Measurements from ENCODE around the gene ADCY3.
"Not testable (repeated sequence)": the region's sequence is repeated elsewhere in the genome, so short reads cannot be mapped to it uniquely, and the experiment has no call there.

Gene ADCY3

GRCh38 chr2:24815171-24815570, 104.9 kb downstream of the ADCY3 start:
- Mint-ChIP-seq H3K9me3 (no peaks in the 10 kb centered on the region), H3K4me3 (no peak overlapping the region), H3K27me3 (no peaks in the 10 kb centered on the region), H3K36me3 (peaks cover 34 to 52% of the 10 kb centered on the region in 2 donors), H3K27ac (no peak overlapping the region), H3K4me1 (no peaks in the 10 kb centered on the region)
- no peak for ATAC-seq (replicated peaks)
- DNase-seq = no peak

- no peak overlapping the region for H3K4me3 Mint-ChIP-seq
- H3K27me3 Mint-ChIP-seq = no peaks in the 10 kb centered on the region
- no peak overlapping the region for H3K27ac Mint-ChIP-seq
- no peak for ATAC-seq (replicated peaks)
- no peaks in the 10 kb centered on the region for H3K4me1 Mint-ChIP-seq
- peaks cover 29 to 47% of the 10 kb centered on the region in 2 donors for H3K36me3 Mint-ChIP-seq
- no peak for DNase-seq
- no peaks in the 10 kb centered on the region for H3K9me3 Mint-ChIP-seq
Measured at GRCh38 chr2:24814516-24814915, 105.5 kb downstream of the ADCY3 start.

GRCh38 chr2:24813691-24814137, 106.3 kb downstream of the ADCY3 start:
- no peak overlapping the region for H3K27ac Mint-ChIP-seq
- ATAC-seq (replicated peaks) (no peak), DNase-seq (no peak)
- no peaks in the 10 kb centered on the region for H3K9me3 Mint-ChIP-seq
- H3K27me3 Mint-ChIP-seq = no peaks in the 10 kb centered on the region
- no peaks in the 10 kb centered on the region for H3K4me1 Mint-ChIP-seq
- H3K36me3 Mint-ChIP-seq = peaks cover 27 to 47% of the 10 kb centered on the region in 2 donors
- H3K4me3 Mint-ChIP-seq = no peak overlapping the region

- peaks cover 3 to 4% of the 10 kb centered on the region in 2 donors for H3K9me3 Mint-ChIP-seq
- no peak for DNase-seq
- no peak for ATAC-seq (replicated peaks)
- no peak overlapping the region for H3K4me3 Mint-ChIP-seq
- peaks cover 0 to 4% of the 10 kb centered on the region in 2 donors for H3K4me1 Mint-ChIP-seq
- H3K27me3 Mint-ChIP-seq = no peaks in the 10 kb centered on the region
- H3K27ac Mint-ChIP-seq = no peak overlapping the region
- peaks cover 28 to 47% of the 10 kb centered on the region in 2 donors for H3K36me3 Mint-ChIP-seq
Measured at GRCh38 chr2:24809316-24810007, 110.6 kb downstream of the ADCY3 start.

- ATAC-seq (replicated peaks) (no peak), DNase-seq (no peak)
- Mint-ChIP-seq H3K9me3 (peaks cover 4 to 6% of the 10 kb centered on the region in 2 donors), H3K36me3 (peaks cover 33 to 48% of the 10 kb centered on the region in 2 donors), H3K4me1 (peaks cover 0 to 4% of the 10 kb centered on the region in 2 donors), H3K27ac (no peak overlapping the region), H3K4me3 (no peak overlapping the region), H3K27me3 (no peaks in the 10 kb centered on the region)
Measured at GRCh38 chr2:24806661-24807036, 113.4 kb downstream of the ADCY3 start.

GRCh38 chr2:24805811-24806660, 114.0 kb downstream of the ADCY3 start:
- not testable (repeated sequence) for H3K4me3 Mint-ChIP-seq; H3K9me3 Mint-ChIP-seq; DNase-seq; H3K4me1 Mint-ChIP-seq; H3K27ac Mint-ChIP-seq; ATAC-seq (replicated peaks); H3K27me3 Mint-ChIP-seq
- H3K36me3 Mint-ChIP-seq = peaks cover 36 to 51% of the 10 kb centered on the region in 2 donors

- DNase-seq; H3K27ac Mint-ChIP-seq; H3K4me3 Mint-ChIP-seq; H3K9me3 Mint-ChIP-seq; ATAC-seq (replicated peaks); H3K27me3 Mint-ChIP-seq: not testable (repeated sequence)
- peaks cover 3 to 13% of the 10 kb centered on the region in 2 donors for H3K4me1 Mint-ChIP-seq
- H3K36me3 Mint-ChIP-seq = peaks cover 43 to 64% of the 10 kb centered on the region in 2 donors
Measured at GRCh38 chr2:24800487-24800886, 119.5 kb downstream of the ADCY3 start.

- DNase-seq = no peak
- H3K27me3 Mint-ChIP-seq = no peaks in the 10 kb centered on the region
Measured at GRCh38 chr2:24797644-24798043, 122.4 kb downstream of the ADCY3 start.

GRCh38 chr2:24793761-24794435, 126.1 kb downstream of the ADCY3 start:
- DNase-seq (no peak), ATAC-seq (replicated peaks) (no peak)
- H3K4me1 Mint-ChIP-seq = peaks cover 8 to 26% of the 10 kb centered on the region in 2 donors
- H3K4me3 Mint-ChIP-seq = peak overlapping the region; percentile 96 to 99
- H3K27ac Mint-ChIP-seq = peak overlapping the region; percentile 100
- H3K27me3 Mint-ChIP-seq = peaks cover 0 to 3% of the 10 kb centered on the region in 2 donors
- H3K36me3 Mint-ChIP-seq = peaks cover 26 to 39% of the 10 kb centered on the region in 2 donors
- no peaks in the 10 kb centered on the region for H3K9me3 Mint-ChIP-seq

More at GRCh38 chr2:24797644-24798043, 122.4 kb downstream of the ADCY3 start:
- ATAC-seq (replicated peaks) = no peak
- Mint-ChIP-seq H3K27ac (no peak overlapping the region), H3K9me3 (peaks cover 0 to 2% of the 10 kb centered on the region in 2 donors), H3K4me1 (peaks cover 5 to 21% of the 10 kb centered on the region in 2 donors), H3K36me3 (peaks cover 33 to 48% of the 10 kb centered on the region in 2 donors), H3K4me3 (no peak overlapping the region)

GRCh38 chr2:24792874-24793760, 126.9 kb downstream of the ADCY3 start, which contains the start of the genes CENPO and PTRHD1:
CENPO (plus strand) TSS chr2:24793425; CDS start chr2:24793920, 495 bp downstream.
PTRHD1 (minus strand) TSS chr2:24793391; CDS start chr2:24793377, 14 bp downstream.
- peaks cover 8 to 26% of the 10 kb centered on the region in 2 donors for H3K4me1 Mint-ChIP-seq
- H3K4me3 Mint-ChIP-seq = peak within 1 kb of the TSS; percentile 96 to 99
- H3K36me3 Mint-ChIP-seq = peaks cover 33 to 42% of the 10 kb centered on the region in 2 donors
- H3K27ac Mint-ChIP-seq = peak within 1 kb of the TSS; percentile 100
- DNase-seq (peak; percentile 94), ATAC-seq (replicated peaks) (peak; percentile 98)
- no peaks in the 10 kb centered on the region for H3K9me3 Mint-ChIP-seq
- H3K27me3 Mint-ChIP-seq = peaks cover 0 to 9% of the 10 kb centered on the region in 2 donors

- H3K9me3 Mint-ChIP-seq = no peaks in the 10 kb centered on the region
- H3K4me1 Mint-ChIP-seq = peaks cover 6 to 22% of the 10 kb centered on the region in 2 donors
- DNase-seq = no peak
- ATAC-seq (replicated peaks) = no peak
- H3K36me3 Mint-ChIP-seq = peaks cover 30 to 37% of the 10 kb centered on the region in 2 donors
- peak overlapping the region; percentile 100 for H3K27ac Mint-ChIP-seq
- peaks cover 3 to 15% of the 10 kb centered on the region in 2 donors for H3K27me3 Mint-ChIP-seq
- H3K4me3 Mint-ChIP-seq = peak overlapping the region; percentile 96 to 99
Measured at GRCh38 chr2:24792542-24792873, 127.5 kb downstream of the ADCY3 start.

- Mint-ChIP-seq H3K36me3 (peaks cover 24 to 27% of the 10 kb centered on the region in 2 donors), H3K27me3 (peaks cover 4 to 15% of the 10 kb centered on the region in 2 donors), H3K4me3 (no peak overlapping the region), H3K27ac (no peak overlapping the region), H3K9me3 (no peaks in the 10 kb centered on the region), H3K4me1 (peaks cover 6 to 16% of the 10 kb centered on the region in 2 donors)
- DNase-seq = no peak
- no peak for ATAC-seq (replicated peaks)
Measured at GRCh38 chr2:24791452-24791851, 128.6 kb downstream of the ADCY3 start.

- peaks cover 17 to 29% of the 10 kb centered on the region in 2 donors for H3K4me1 Mint-ChIP-seq
- H3K36me3 Mint-ChIP-seq = peaks cover 20 to 30% of the 10 kb centered on the region in 2 donors
- H3K27ac Mint-ChIP-seq = no peak overlapping the region
- DNase-seq = no peak
- no peak for ATAC-seq (replicated peaks)
- no peak overlapping the region for H3K4me3 Mint-ChIP-seq
- H3K27me3 Mint-ChIP-seq = peaks cover 4 to 15% of the 10 kb centered on the region in 2 donors
- no peaks in the 10 kb centered on the region for H3K9me3 Mint-ChIP-seq
Measured at GRCh38 chr2:24788816-24789215, 131.2 kb downstream of the ADCY3 start.
